A549 (cell line): Measurements from ENCODE around the gene HINT3. TPM values are rescaled to one million over a fixed set of nuclear protein-coding genes. Genes with fewer than 3 reads are reported as not detected.

Source experiments
- ATAC-seq, 2 experiments: fragments of 200-7000 bp in 1 of 2; fragments of >200 bp in 1 of 2; cut with Nextera tagmentation in 1 of 2; cut with Tn5 transposase in 1 of 2; 3 replicates each; pipeline versions ENCODE4 v1.8.0 to v1.9.1; 2018 to 2020; ENCODE audit warnings: mild to moderate bottlenecking in 1 of 2, moderate library complexity in 1 of 2
- CTCF ChIA-PET: fragments of 300-600 bp; sonication (Branson Sonifier 250); formaldehyde crosslinking; extraction: SDS; loops from one replicate; lab custom pipeline; 2021; ENCODE audit warnings: antibody characterized with exemption, inconsistent platforms; lab: Yijun Ruan, JAX
- POLR2A ChIA-PET: fragments of 350-600 bp; formaldehyde crosslinking; extraction: SDS; loops from one replicate; lab custom pipeline; 2021; ENCODE audit warnings: antibody characterized with exemption, inconsistent platforms; lab: Yijun Ruan, JAX
- DNase-seq, 2 experiments: peaks; one replicate each; pipeline versions ENCODE4 v3.0.0 to v3.0.0-alpha.2; 2011 to 2016; ENCODE audit warnings: low read depth in 1 of 2, low spot score in 1 of 2
- FAIRE-seq: peaks from 2 replicates; lab custom pipeline; 2011; peaks lifted over from hg19 to GRCh38; lab: Jason Lieb, UNC
- H3K27ac ChIP-seq, 2 experiments: fragments of >200 bp; sonication (Bioruptor Twin); formaldehyde crosslinking; 3 replicates each; pipeline ENCODE4 v1.5.1; 2016 to 2017
- H3K4me1 ChIP-seq: fragments of >200 bp; sonication (Bioruptor Twin); formaldehyde crosslinking; 3 replicates; pipeline ENCODE4 v1.6.1; 2016
- H3K4me2 ChIP-seq: fragments of >200 bp; sonication (Bioruptor Twin); formaldehyde crosslinking; 3 replicates; pipeline ENCODE4 v1.6.1; 2016
- H3K4me3 ChIP-seq: fragments of >200 bp; sonication (Bioruptor Twin); formaldehyde crosslinking; 3 replicates; pipeline ENCODE4 v1.5.1; 2016
- H3K9me3 ChIP-seq: fragments of >200 bp; sonication (Bioruptor Twin); formaldehyde crosslinking; 3 replicates; pipeline ENCODE4 v1.6.1; 2016
- BHLHE40 ChIP-seq: IDR thresholded peaks from 2 replicates; pipeline ENCODE4 v1.6.1; 2012; ENCODE audit warnings: low read depth, low read length, inconsistent platforms
- CBX8 ChIP-seq: fragments of 200-600 bp; sonication (generic); IDR thresholded peaks from 2 replicates; pipeline ENCODE4 v1.6.1; 2016
- EHMT2 ChIP-seq: fragments of 200-600 bp; sonication (generic); IDR thresholded peaks from 2 replicates; pipeline ENCODE4 v1.6.1; 2016; ENCODE audit warnings: antibody characterized with exemption, low read depth, mild to moderate bottlenecking, moderate library complexity
- HDAC2 ChIP-seq: fragments of 200-600 bp; sonication (generic); IDR thresholded peaks from 2 replicates; pipeline ENCODE4 v1.6.1; 2016
- HEYL ChIP-seq: fragments of 250-450 bp; sonication (Bioruptor Pico); IDR thresholded peaks from 2 replicates; pipeline ENCODE4 v1.8.0; 2021; ENCODE audit warnings: mild to moderate bottlenecking, moderate library complexity
- HOXA7 ChIP-seq: fragments of 250-450 bp; sonication (Bioruptor Pico); IDR thresholded peaks from 2 replicates; pipeline ENCODE4 v1.5.0; 2020; ENCODE audit warnings: mild to moderate bottlenecking, moderate library complexity
- HOXB5 ChIP-seq: fragments of 250-450 bp; sonication (Bioruptor Pico); IDR thresholded peaks from 2 replicates; pipeline ENCODE4 v1.5.0; 2020; ENCODE audit warnings: mild to moderate bottlenecking, moderate library complexity
- JUN ChIP-seq, 2 experiments: fragments of >200 bp; sonication (Bioruptor Twin); formaldehyde crosslinking; IDR thresholded peaks; 2 replicates in 1 of 2; 3 replicates in 1 of 2; pipeline ENCODE4 v1.6.1; 2016 to 2017
- KDM5A ChIP-seq: fragments of 200-600 bp; sonication (generic); IDR thresholded peaks from 2 replicates; pipeline ENCODE4 v1.6.1; 2016; ENCODE audit warnings: antibody characterized with exemption, mild to moderate bottlenecking
- NPAS2 ChIP-seq: fragments of 250-450 bp; sonication (Bioruptor Pico); IDR thresholded peaks from 2 replicates; pipeline ENCODE4 v1.8.0; 2022; ENCODE audit warnings: mild to moderate bottlenecking, moderate library complexity, borderline replicate concordance
- PHF8 ChIP-seq: fragments of 200-600 bp; sonication (generic); IDR thresholded peaks from 2 replicates; pipeline ENCODE4 v1.6.1; 2016; ENCODE audit warnings: low read depth, mild to moderate bottlenecking, antibody characterized with exemption, moderate library complexity, borderline replicate concordance
- POLR2A ChIP-seq: IDR thresholded peaks from 2 replicates; pipeline ENCODE4 v1.6.1; 2012; ENCODE audit warnings: mild to moderate bottlenecking, low read length
- POLR2AphosphoS2 ChIP-seq: conservative IDR thresholded peaks from 2 replicates; pipeline ENCODE4 v1.6.1; 2012; ENCODE audit warnings: low read length, improper control_type of control experiment, inconsistent platforms
- SREBF2 ChIP-seq: fragments of 450-650 bp; IDR thresholded peaks from 2 replicates; pipeline ENCODE4 v1.6.1; 2014; ENCODE audit warnings: mild to moderate bottlenecking, moderate library complexity
- ZC3H11A ChIP-seq: fragments of 450-650 bp; IDR thresholded peaks from 2 replicates; pipeline ENCODE4 v1.6.1; 2014; ENCODE audit warnings: antibody characterized with exemption, mild to moderate bottlenecking
- ZNF302 ChIP-seq: fragments of 250-450 bp; sonication (Bioruptor Pico); IDR thresholded peaks from 2 replicates; pipeline ENCODE4 v1.9.0; 2021; ENCODE audit warnings: inconsistent platforms, mild to moderate bottlenecking, moderate library complexity
- ZSCAN20 ChIP-seq: fragments of 250-450 bp; sonication (Bioruptor Pico); IDR thresholded peaks from 2 replicates; pipeline ENCODE4 v1.8.0; 2022; ENCODE audit warnings: mild to moderate bottlenecking, moderate library complexity
- WGBS: methylation state at CpG from one replicate; pipeline ENCODE4 v1.1.6; 2017; ENCODE audit errors: missing lambda C conversion rate; 5-methylcytosine and 5-hydroxymethylcytosine counted together
- polyA plus RNA-seq, 4 experiments: library from polyadenylated mRNA; depleted of rRNA in 3 of 4; stranded (reverse); fragments of >200 nt; fragmentation: RNase III in 1 of 4; extraction: RNeasy Plus Mini Kit Qiagen cat#74134 plus additional on column Dnase treatment in 1 of 4; gene quantifications; 2 replicates in 3 of 4; 3 replicates in 1 of 4; pipeline ENCODE4 v1.2.3, GENCODE V29; 2011 to 2017
- TF ChIP-seq, protein P1 (sequence below): IDR thresholded peaks from 2 replicates; pipeline ENCODE4 v1.6.1; 2012
- TF ChIP-seq, protein P2 (sequence below): IDR thresholded peaks from 2 replicates; pipeline ENCODE4 v1.6.1; 2012; ENCODE audit warnings: low read depth, borderline replicate concordance
- TF ChIP-seq, protein P3 (sequence below): fragments of 200-600 bp; sonication (generic); IDR thresholded peaks from 2 replicates; pipeline ENCODE4 v1.6.1; 2016; ENCODE audit warnings: antibody characterized with exemption, mild to moderate bottlenecking, moderate library complexity
- TF ChIP-seq, protein P4 (sequence below): fragments of >200 bp; sonication (Bioruptor Twin); formaldehyde crosslinking; IDR thresholded peaks from 3 replicates; pipeline ENCODE4 v1.6.1; 2016
- TF ChIP-seq, protein P5 (sequence below): fragments of 250-450 bp; sonication (Bioruptor Pico); IDR thresholded peaks from 2 replicates; pipeline ENCODE4 v1.5.0; 2021; ENCODE audit warnings: mild to moderate bottlenecking, moderate library complexity, borderline replicate concordance
- TF ChIP-seq, protein P6 (sequence below): fragments of >200 bp; sonication (Bioruptor Twin); formaldehyde crosslinking; IDR thresholded peaks from 3 replicates; pipeline ENCODE4 v1.5.1; 2016

The HINT3 gene
- polyA plus RNA-seq, 2 of the 4 experiments (the other 2 are of a cell fraction), result 4.7 to 13.0 TPM

DNA sequence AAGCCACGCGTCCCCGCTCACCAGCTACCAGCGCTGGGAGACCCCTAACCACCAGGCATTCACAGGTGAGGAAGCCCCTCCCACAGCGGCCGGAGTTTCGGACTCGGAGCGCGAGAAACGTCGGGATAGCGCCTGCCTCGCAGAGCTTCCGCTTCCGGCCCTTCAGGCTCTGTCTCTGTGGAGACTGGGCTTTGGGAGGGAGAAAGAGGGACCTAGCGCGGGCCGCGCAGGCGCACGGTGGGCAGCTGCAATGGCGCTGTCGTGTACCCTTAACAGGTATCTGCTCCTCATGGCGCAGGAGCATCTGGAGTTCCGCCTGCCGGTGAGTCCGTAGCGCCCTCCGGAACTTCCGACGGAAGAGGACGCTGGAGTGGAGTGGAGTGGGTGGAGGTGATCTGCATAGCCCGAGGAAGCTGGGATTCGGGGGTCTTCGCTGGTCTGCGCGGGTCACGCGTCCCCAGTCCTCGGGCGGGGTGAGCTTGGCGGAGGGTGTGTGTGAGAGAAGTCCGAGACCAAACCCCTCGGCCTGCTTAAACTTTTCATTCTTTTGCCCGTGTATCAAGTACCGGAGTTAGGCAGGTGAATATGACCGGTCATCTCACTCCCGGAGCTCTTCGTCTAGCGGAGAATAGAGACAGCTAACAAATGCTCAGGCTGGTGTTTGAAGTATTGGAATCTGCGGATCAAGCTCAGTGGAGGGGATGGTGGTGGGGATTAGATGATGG, 29.9 kb downstream of the HINT3 start, which contains the start of gene TRMT11:
TRMT11 (plus strand) TSS at position 240 of the 725 bp plus-strand sequence; CDS start at position 251, 11 bp downstream.
- Histone ChIP-seq H3K4me3 (peak within 1 kb of the TSS; percentile 68), H3K9me3 (no peaks in the 10 kb centered on the region), H3K4me1 (peaks cover 46% of the 10 kb centered on the region)
- peak; percentile 97 to 99 for ATAC-seq
- under 1% methylated on average over 29 of the region's 52 CpGs for WGBS
- CTCF ChIA-PET, result interaction anchor here (0.6 to 3.3 kb wide), 9 partner anchors 9 to 1280 kb away, joined by 3 to 13 read pairs (median 4); partner anchors contain the start of gene HINT3
- POLR2A ChIA-PET, result interaction anchor here (0.6 to 2.2 kb wide), 15 partner anchors 9 to 1132 kb away, joined by 3 to 13 read pairs (median 4); partner anchors contain the start of genes HDDC2, NCOA7 and RSPO3
- TF ChIP-seq JUN (IDR thresholded peaks at IDR 0.05) (peak; percentile 42 to 77; a peak in 3 of 5 replicates), HDAC2 (no peak), CBX8 (no peak), HEYL (CRISPR knock-in tag) (no peak), POLR2AphosphoS2 (no peak), POLR2A (peak; percentile 90), KDM5A (peak; percentile 34; the same call in 1 of the 2 replicates), HOXA7 (CRISPR knock-in tag) (no peak), PHF8 (peak; percentile 48; the same call in 1 of the 2 replicates), NPAS2 (CRISPR knock-in tag) (no peak)
- TF ChIP-seq, protein P1, sequence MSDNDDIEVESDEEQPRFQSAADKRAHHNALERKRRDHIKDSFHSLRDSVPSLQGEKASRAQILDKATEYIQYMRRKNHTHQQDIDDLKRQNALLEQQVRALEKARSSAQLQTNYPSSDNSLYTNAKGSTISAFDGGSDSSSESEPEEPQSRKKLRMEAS, result peak; percentile 42
- TF ChIP-seq, protein P2, sequence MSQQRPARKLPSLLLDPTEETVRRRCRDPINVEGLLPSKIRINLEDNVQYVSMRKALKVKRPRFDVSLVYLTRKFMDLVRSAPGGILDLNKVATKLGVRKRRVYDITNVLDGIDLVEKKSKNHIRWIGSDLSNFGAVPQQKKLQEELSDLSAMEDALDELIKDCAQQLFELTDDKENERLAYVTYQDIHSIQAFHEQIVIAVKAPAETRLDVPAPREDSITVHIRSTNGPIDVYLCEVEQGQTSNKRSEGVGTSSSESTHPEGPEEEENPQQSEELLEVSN, result peak; percentile 53; the same call in 1 of the 2 replicates
- TF ChIP-seq, protein P3, sequence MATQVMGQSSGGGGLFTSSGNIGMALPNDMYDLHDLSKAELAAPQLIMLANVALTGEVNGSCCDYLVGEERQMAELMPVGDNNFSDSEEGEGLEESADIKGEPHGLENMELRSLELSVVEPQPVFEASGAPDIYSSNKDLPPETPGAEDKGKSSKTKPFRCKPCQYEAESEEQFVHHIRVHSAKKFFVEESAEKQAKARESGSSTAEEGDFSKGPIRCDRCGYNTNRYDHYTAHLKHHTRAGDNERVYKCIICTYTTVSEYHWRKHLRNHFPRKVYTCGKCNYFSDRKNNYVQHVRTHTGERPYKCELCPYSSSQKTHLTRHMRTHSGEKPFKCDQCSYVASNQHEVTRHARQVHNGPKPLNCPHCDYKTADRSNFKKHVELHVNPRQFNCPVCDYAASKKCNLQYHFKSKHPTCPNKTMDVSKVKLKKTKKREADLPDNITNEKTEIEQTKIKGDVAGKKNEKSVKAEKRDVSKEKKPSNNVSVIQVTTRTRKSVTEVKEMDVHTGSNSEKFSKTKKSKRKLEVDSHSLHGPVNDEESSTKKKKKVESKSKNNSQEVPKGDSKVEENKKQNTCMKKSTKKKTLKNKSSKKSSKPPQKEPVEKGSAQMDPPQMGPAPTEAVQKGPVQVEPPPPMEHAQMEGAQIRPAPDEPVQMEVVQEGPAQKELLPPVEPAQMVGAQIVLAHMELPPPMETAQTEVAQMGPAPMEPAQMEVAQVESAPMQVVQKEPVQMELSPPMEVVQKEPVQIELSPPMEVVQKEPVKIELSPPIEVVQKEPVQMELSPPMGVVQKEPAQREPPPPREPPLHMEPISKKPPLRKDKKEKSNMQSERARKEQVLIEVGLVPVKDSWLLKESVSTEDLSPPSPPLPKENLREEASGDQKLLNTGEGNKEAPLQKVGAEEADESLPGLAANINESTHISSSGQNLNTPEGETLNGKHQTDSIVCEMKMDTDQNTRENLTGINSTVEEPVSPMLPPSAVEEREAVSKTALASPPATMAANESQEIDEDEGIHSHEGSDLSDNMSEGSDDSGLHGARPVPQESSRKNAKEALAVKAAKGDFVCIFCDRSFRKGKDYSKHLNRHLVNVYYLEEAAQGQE, result peak; percentile 40
- TF ChIP-seq, protein P4, sequence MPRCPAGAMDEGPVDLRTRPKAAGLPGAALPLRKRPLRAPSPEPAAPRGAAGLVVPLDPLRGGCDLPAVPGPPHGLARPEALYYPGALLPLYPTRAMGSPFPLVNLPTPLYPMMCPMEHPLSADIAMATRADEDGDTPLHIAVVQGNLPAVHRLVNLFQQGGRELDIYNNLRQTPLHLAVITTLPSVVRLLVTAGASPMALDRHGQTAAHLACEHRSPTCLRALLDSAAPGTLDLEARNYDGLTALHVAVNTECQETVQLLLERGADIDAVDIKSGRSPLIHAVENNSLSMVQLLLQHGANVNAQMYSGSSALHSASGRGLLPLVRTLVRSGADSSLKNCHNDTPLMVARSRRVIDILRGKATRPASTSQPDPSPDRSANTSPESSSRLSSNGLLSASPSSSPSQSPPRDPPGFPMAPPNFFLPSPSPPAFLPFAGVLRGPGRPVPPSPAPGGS, result peak; percentile 66; the same call in 2 of the 3 replicates
- TF ChIP-seq, protein P5, sequence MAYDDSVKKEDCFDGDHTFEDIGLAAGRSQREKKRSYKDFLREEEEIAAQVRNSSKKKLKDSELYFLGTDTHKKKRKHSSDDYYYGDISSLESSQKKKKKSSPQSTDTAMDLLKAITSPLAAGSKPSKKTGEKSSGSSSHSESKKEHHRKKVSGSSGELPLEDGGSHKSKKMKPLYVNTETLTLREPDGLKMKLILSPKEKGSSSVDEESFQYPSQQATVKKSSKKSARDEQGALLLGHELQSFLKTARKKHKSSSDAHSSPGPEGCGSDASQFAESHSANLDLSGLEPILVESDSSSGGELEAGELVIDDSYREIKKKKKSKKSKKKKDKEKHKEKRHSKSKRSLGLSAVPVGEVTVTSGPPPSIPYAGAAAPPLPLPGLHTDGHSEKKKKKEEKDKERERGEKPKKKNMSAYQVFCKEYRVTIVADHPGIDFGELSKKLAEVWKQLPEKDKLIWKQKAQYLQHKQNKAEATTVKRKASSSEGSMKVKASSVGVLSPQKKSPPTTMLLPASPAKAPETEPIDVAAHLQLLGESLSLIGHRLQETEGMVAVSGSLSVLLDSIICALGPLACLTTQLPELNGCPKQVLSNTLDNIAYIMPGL, result no peak
- TF ChIP-seq, all 56 proteins: peak for 8
- DNase-seq (peak; percentile 85 to 89), FAIRE-seq (no peak)
- H3K4me2 ChIP-seq, result peak within 1 kb of the TSS; percentile 89
- peak within 1 kb of the TSS; percentile 92 to 95 for H3K27ac ChIP-seq

DNA sequence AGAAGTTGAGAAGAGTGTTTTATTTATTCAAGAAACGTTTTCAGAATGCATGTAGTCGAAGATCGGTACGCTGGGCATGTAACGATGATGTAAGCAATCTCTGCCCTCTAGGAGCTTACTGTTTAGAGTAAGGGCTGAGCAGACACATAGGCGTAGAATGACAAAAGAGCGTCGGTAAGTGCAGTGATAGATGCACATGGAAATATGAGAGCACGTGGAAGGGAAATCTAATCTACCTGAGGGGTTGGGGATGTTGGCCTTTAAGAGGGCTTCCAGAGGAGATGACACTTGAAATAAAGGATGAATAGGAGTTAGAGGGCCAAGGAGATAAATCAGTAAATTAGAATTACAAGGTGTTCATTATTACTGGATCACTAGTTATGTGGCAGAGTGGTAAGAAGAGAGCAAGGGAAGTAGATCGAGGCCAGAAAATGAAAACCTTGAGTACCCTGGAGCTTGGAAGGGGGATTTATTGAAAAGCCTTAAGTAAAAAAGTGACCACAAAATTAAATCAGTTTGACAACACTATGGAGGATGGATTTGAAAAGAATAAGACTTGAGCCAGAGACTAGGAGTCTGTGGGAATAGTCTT, 30.6 kb downstream of the HINT3 start:
- peak overlapping the region; percentile 92 to 95 for H3K27ac ChIP-seq
- peak overlapping the region; percentile 83 for H3K4me2 ChIP-seq
- POLR2A ChIA-PET, result interaction anchor here (0.8 to 2.2 kb wide), 5 partner anchors 8 to 679 kb away, joined by 3 to 13 read pairs (median 5); partner anchors contain the start of gene NCOA7
- FAIRE-seq (no peak), DNase-seq (peak; percentile 22 to 37), ATAC-seq (peak; percentile 54 to 62)
- CTCF ChIA-PET, result interaction anchor here (1.1 to 3.3 kb wide), 5 partner anchors 8 to 197 kb away, joined by 3 to 13 read pairs (median 9); partner anchors contain the start of gene HINT3
- H3K9me3 ChIP-seq, result no peaks in the 10 kb centered on the region
- 18% methylated on average over 10 of the region's 10 CpGs for WGBS
- peaks cover 46% of the 10 kb centered on the region for H3K4me1 ChIP-seq
- peak overlapping the region; percentile 68 for H3K4me3 ChIP-seq
- no peak for TF ChIP-seq ZSCAN20 (CRISPR knock-in tag)
- no peak for TF ChIP-seq JUN (IDR thresholded peaks at IDR 0.05)
- TF ChIP-seq ZNF302 (CRISPR knock-in tag), result no peak
- no peak for TF ChIP-seq ZC3H11A
- no peak for TF ChIP-seq EHMT2
- no peak for TF ChIP-seq BHLHE40
- no peak for TF ChIP-seq SREBF2
- TF ChIP-seq HOXB5, result no peak
- TF ChIP-seq, protein P6, sequence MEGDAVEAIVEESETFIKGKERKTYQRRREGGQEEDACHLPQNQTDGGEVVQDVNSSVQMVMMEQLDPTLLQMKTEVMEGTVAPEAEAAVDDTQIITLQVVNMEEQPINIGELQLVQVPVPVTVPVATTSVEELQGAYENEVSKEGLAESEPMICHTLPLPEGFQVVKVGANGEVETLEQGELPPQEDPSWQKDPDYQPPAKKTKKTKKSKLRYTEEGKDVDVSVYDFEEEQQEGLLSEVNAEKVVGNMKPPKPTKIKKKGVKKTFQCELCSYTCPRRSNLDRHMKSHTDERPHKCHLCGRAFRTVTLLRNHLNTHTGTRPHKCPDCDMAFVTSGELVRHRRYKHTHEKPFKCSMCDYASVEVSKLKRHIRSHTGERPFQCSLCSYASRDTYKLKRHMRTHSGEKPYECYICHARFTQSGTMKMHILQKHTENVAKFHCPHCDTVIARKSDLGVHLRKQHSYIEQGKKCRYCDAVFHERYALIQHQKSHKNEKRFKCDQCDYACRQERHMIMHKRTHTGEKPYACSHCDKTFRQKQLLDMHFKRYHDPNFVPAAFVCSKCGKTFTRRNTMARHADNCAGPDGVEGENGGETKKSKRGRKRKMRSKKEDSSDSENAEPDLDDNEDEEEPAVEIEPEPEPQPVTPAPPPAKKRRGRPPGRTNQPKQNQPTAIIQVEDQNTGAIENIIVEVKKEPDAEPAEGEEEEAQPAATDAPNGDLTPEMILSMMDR, result no peak
- TF ChIP-seq CBX8, result no peak
